ENCODE data around the gene MCOLN2. TPM values are rescaled to one million over a fixed set of nuclear protein-coding genes. Genes with fewer than 3 reads are reported as not detected.

Gene MCOLN2
- 0.30 and 1.9 TPM in 2 replicates for total RNA-seq

GRCh38 chr1:84996846-84997666 lies at the start of gene MCOLN2:
MCOLN2 (minus strand) TSS chr1:84997113; CDS start chr1:84996872, 241 bp downstream.

DNA sequence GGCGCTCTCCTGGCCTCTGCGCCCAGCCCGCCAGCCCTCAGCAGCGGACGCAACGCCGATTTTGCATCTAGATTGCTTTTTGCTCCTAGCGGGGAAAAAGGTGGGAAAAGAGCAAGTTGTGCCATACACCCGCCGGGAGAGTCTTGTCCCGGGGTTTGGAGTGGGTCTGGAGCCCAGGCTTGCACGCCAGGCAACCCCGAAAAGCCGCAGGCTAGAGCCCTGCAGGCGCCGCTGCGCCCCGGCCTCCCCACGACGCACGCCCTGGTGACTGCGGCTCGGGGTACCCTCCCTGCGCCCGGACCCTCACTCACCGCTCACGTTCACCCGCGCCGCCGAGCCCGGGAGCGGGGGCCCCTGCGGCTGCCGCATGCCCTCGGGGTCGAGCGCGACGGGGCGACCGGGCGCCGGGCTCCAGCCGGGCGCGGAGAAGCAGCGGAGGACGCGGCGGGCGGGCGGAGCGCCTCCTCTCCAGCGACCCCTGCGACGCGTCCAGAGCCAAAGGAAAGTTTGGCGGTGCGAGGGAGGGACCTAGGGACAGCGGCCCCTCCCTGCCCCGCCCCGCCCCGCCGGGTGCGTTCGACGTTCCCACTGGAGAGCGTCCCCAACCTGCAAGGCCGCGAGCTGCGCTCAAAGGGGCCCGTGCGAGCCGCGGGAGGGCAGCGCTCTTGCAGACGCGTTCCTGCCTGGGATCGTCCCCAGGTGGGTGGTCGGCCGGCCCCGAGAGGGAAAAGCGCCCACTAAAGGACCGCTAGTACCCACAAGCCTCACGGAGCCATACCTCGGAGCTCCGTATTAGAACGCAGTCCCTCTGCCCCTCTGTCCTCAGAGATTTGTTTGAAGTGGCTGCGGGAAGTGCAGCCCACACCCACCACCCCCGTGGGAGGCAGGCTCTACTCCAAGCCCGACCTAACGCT lies 104.0 kb downstream of the MCOLN2 start, which contains the start of gene LPAR3:
LPAR3 (minus strand) TSS at position 502 of the 914 bp plus-strand sequence. CDS start 27,086 bp downstream, outside the sequence.

Other genes with a start within 250 kb of the MCOLN2 start
- gene LPAR3, start 103.9 kb downstream of the MCOLN2 start, total RNA-seq: 1.5 and 2.4 TPM in 2 replicates
- gene MCOLN3, start 51.4 kb upstream of the MCOLN2 start, total RNA-seq: under 0.01 TPM in 1 of 2 replicates, not detected in the other
- 13.2 and 21.1 TPM in 2 replicates for gene SYDE2, start 203.9 kb upstream of the MCOLN2 start, total RNA-seq

Data from smooth muscle cell of the umbilical artery (primary cell).